Caco-2 (cell line): Measurements from ENCODE around the gene CBFA2T2. TPM values are rescaled to one million over a fixed set of nuclear protein-coding genes. Genes with fewer than 3 reads are reported as not detected.

Experiments used
- BruUV-seq: library from RNA; stranded (reverse); fragments of 400-500 nt; replicated peaks from 2 replicates; lab custom pipeline; 2021; lab: Mats Ljungman, UMichigan
- CTCF ChIA-PET: fragments of 300-600 bp; sonication (Branson Sonifier 250); formaldehyde crosslinking; loops from one replicate; lab custom pipeline; 2022; ENCODE audit warnings: antibody characterized with exemption; lab: Charles Lee
- POLR2A ChIA-PET: fragments of 300-600 bp; sonication (Branson Sonifier 250); formaldehyde crosslinking; loops from one replicate; lab custom pipeline; 2022; ENCODE audit warnings: antibody characterized with exemption; lab: Charles Lee
- DNase-seq, 2 experiments: peaks; one replicate each; pipeline versions ENCODE4 v3.0.0 to v3.0.0-alpha.2; 2020 to 2022
- H3K27me3 ChIP-seq: replicated peaks from 2 replicates; pipeline ENCODE4 v1.6.0; 2011; ENCODE audit warnings: low read length; ENCODE audit not compliant: control insufficient read depth, insufficient read depth
- H3K36me3 ChIP-seq: 2 replicates; pipeline ENCODE4 v1.5.1; 2011; ENCODE audit warnings: low read length; ENCODE audit not compliant: control insufficient read depth, insufficient read depth
- H3K4me1 ChIP-seq: fragments of 250-450 bp; sonication (Bioruptor Pico); 2 replicates; pipeline ENCODE4 v1.5.1; 2020; ENCODE audit warnings: mild to moderate bottlenecking
- H3K4me3 ChIP-seq: 2 replicates; pipeline ENCODE4 v1.5.1; 2011; ENCODE audit warnings: low read depth, mild to moderate bottlenecking, control low read depth, low read length
- H3K9me3 ChIP-seq: fragments of 250-450 bp; sonication (Bioruptor Pico); 2 replicates; pipeline ENCODE4 v1.5.1; 2020; ENCODE audit warnings: mild to moderate bottlenecking, moderate library complexity
- H3K27ac Mint-ChIP-seq: one replicate; pipeline ENCODE4 v1.8.0; 2022; ENCODE audit warnings: mixed read lengths; ENCODE audit not compliant: unreplicated experiment
- H3K27me3 Mint-ChIP-seq: one replicate; pipeline ENCODE4 v1.8.0; 2022; ENCODE audit warnings: mixed read lengths; ENCODE audit not compliant: insufficient read depth, unreplicated experiment
- H3K36me3 Mint-ChIP-seq: one replicate; pipeline ENCODE4 v1.8.0; 2022; ENCODE audit warnings: mild to moderate bottlenecking, mixed read lengths; ENCODE audit not compliant: insufficient read depth, unreplicated experiment
- H3K4me1 Mint-ChIP-seq: one replicate; pipeline ENCODE4 v1.8.0; 2022; ENCODE audit warnings: low read depth, mixed read lengths; ENCODE audit not compliant: unreplicated experiment
- H3K4me3 Mint-ChIP-seq: one replicate; pipeline ENCODE4 v1.8.0; 2022; ENCODE audit warnings: mild to moderate bottlenecking, moderate library complexity, mixed read lengths; ENCODE audit not compliant: unreplicated experiment
- H3K9me3 Mint-ChIP-seq: one replicate; pipeline ENCODE4 v1.8.0; 2022; ENCODE audit warnings: mixed read lengths; ENCODE audit not compliant: unreplicated experiment
- CTCF ChIP-seq, 2 experiments: fragments of 200-600 bp in 1 of 2; IDR thresholded peaks; 1 replicate in 1 of 2; 2 replicates in 1 of 2; pipeline versions ENCODE4 v1.5.1 to v1.8.0; 2011 to 2022; ENCODE audit warnings: antibody characterized with exemption in 1 of 2, control low read depth in 1 of 2, inconsistent platforms in 1 of 2, low read depth in 1 of 2, low read length in 1 of 2, mild to moderate bottlenecking in 1 of 2, moderate library complexity in 1 of 2; ENCODE audit not compliant: insufficient read depth in 1 of 2, severe bottlenecking in 1 of 2, unreplicated experiment in 1 of 2
- intact Hi-C: fragments of 100-400 bp; cut with micrococcal nuclease; formaldehyde crosslinking; loops from one replicate; pipeline ENCODE4 v1.10.0; 2022; ENCODE audit not compliant: unreplicated experiment
- total RNA-seq: library from RNA; stranded (reverse); gene quantifications from 2 replicates; pipeline ENCODE4 v1.2.3, GENCODE V29; 2022

CBFA2T2 gene
- total RNA-seq, 1 experiment from 2014 or later: 30.6 TPM

- TF ChIP-seq CTCF (IDR thresholded peaks at IDR 0.05; ENCODE audit: insufficient read depth in 1 of 2, low read depth in 1 of 2, low read length in 1 of 2, severe bottlenecking in 1 of 2, unreplicated experiment in 1 of 2): no peak
- no peaks in the 10 kb centered on the region for H3K36me3 ChIP-seq
- no peaks in the 10 kb centered on the region; the same call in 1 of the 2 replicates for H3K4me1 ChIP-seq
- H3K4me1 Mint-ChIP-seq: peaks cover 9% of the 10 kb centered on the region
- no peak for DNase-seq
- BruUV-seq: no TSS peak
- intact Hi-C loops: no loop called here
- H3K9me3 ChIP-seq: no peaks in the 10 kb centered on the region
- CTCF ChIA-PET: interaction anchor here (0.6 kb wide), 1 partner anchor 145 kb away, joined by 3 read pairs; no protein-coding TSS in a partner anchor
- H3K4me3 Mint-ChIP-seq: no peak overlapping the region
- H3K36me3 Mint-ChIP-seq: peaks cover 6% of the 10 kb centered on the region
- POLR2A ChIA-PET: interaction anchor here (0.7 kb wide), 1 partner anchor 140 kb away, joined by 3 read pairs; the partner anchor contains the start of gene ACTL10
- no peaks in the 10 kb centered on the region for H3K27me3 Mint-ChIP-seq
- H3K4me3 ChIP-seq: no peak overlapping the region
- no peaks in the 10 kb centered on the region for H3K27me3 ChIP-seq
- no peak overlapping the region for H3K27ac Mint-ChIP-seq
- no peaks in the 10 kb centered on the region for H3K9me3 Mint-ChIP-seq
Measured at GRCh38 chr20:33526769-33527168, 36.9 kb downstream of the CBFA2T2 start.

- no peaks in the 10 kb centered on the region for H3K36me3 ChIP-seq
- Mint-ChIP-seq H3K9me3 (no peaks in the 10 kb centered on the region), H3K27ac (no peak overlapping the region), H3K27me3 (no peaks in the 10 kb centered on the region), H3K36me3 (no peaks in the 10 kb centered on the region), H3K4me3 (no peak overlapping the region), H3K4me1 (peaks cover 25% of the 10 kb centered on the region)
- H3K4me3 ChIP-seq: no peak overlapping the region
- ChIA-PET POLR2A (no interaction called here), CTCF (interaction anchor here (0.6 kb wide), 1 partner anchor 18 kb away, joined by 13 read pairs; no protein-coding TSS in a partner anchor)
- no peaks in the 10 kb centered on the region for H3K4me1 ChIP-seq
- BruUV-seq: no TSS peak
- no peaks in the 10 kb centered on the region for H3K27me3 ChIP-seq
- DNase-seq: no peak
- H3K9me3 ChIP-seq: no peaks in the 10 kb centered on the region
- intact Hi-C loops: no loop called here
- no peak for TF ChIP-seq CTCF (IDR thresholded peaks at IDR 0.05; ENCODE audit: insufficient read depth in 1 of 2, low read depth in 1 of 2, low read length in 1 of 2, severe bottlenecking in 1 of 2, unreplicated experiment in 1 of 2)
Measured at GRCh38 chr20:33531047-33531877, 41.4 kb downstream of the CBFA2T2 start.

GRCh38 chr20:33531885-33532284 is 42.0 kb downstream of the CBFA2T2 start:
- ChIA-PET POLR2A (no interaction called here), CTCF (no interaction called here)
- BruUV-seq: no TSS peak
- DNase-seq: no peak
- intact Hi-C loops: no loop called here
- Mint-ChIP-seq H3K27me3 (no peaks in the 10 kb centered on the region), H3K4me3 (no peak overlapping the region), H3K36me3 (no peaks in the 10 kb centered on the region), H3K4me1 (peaks cover 25% of the 10 kb centered on the region), H3K9me3 (no peaks in the 10 kb centered on the region), H3K27ac (no peak overlapping the region)
- no peak for TF ChIP-seq CTCF (IDR thresholded peaks at IDR 0.05; ENCODE audit: insufficient read depth in 1 of 2, low read depth in 1 of 2, low read length in 1 of 2, severe bottlenecking in 1 of 2, unreplicated experiment in 1 of 2)
- Histone ChIP-seq H3K36me3 (no peaks in the 10 kb centered on the region), H3K9me3 (no peaks in the 10 kb centered on the region), H3K27me3 (no peaks in the 10 kb centered on the region), H3K4me1 (no peaks in the 10 kb centered on the region), H3K4me3 (no peak overlapping the region)
